Measurements from ENCODE around the gene PNMA3. TPM values are rescaled to one million over a fixed set of nuclear protein-coding genes. Genes with fewer than 3 reads are reported as not detected.
"Not testable (repeated sequence)": the region's sequence is repeated elsewhere in the genome, so short reads cannot be mapped to it uniquely, and the experiment has no call there.

The PNMA3 gene
- total RNA-seq, 1 donor from 2014 or later = 1.4 TPM

GRCh38 chrX:153066402-153066801, 10.1 kb downstream of the PNMA3 start:
- intact Hi-C loops (cut with DNase I); DNase-seq (ENCODE audit: missing footprints); ATAC-seq: not testable (repeated sequence)

- intact Hi-C loops (cut with DNase I); DNase-seq (ENCODE audit: missing footprints): not testable (repeated sequence)
- peak; percentile 75 for ATAC-seq
These were observed 15.8 kb downstream of the PNMA3 start, which contains the start of gene PNMA6A for GRCh38 chrX:153071909-153072583. Gene PNMA6A, plus strand, starts transcription at chrX:153072454. Its CDS starts 609 bp downstream, at chrX:153073063.

- intact Hi-C loops (cut with DNase I); ATAC-seq; DNase-seq (ENCODE audit: missing footprints): not testable (repeated sequence)
These were observed 17.1 kb downstream of the PNMA3 start for GRCh38 chrX:153073331-153073730.

- ATAC-seq (no peak), DNase-seq (ENCODE audit: missing footprints) (no peak)
These were observed 18.1 kb downstream of the PNMA3 start for GRCh38 chrX:153074262-153074899.

GRCh38 chrX:153074935-153075334, 18.7 kb downstream of the PNMA3 start:
- ATAC-seq (no peak), DNase-seq (ENCODE audit: missing footprints) (no peak)
- intact Hi-C loops (cut with DNase I) = no loop called here

More at GRCh38 chrX:153074262-153074899, 18.1 kb downstream of the PNMA3 start:
- intact Hi-C loops (cut with DNase I) = no loop called here

GRCh38 chrX:153075366-153075765, 19.1 kb downstream of the PNMA3 start:
- intact Hi-C loops (cut with DNase I) = no loop called here
- ATAC-seq = no peak
- no peak for DNase-seq (ENCODE audit: missing footprints)

- peak; percentile 83 for ATAC-seq
- intact Hi-C loops (cut with DNase I); DNase-seq (ENCODE audit: missing footprints): not testable (repeated sequence)
These were observed 21.3 kb downstream of the PNMA3 start for GRCh38 chrX:153077437-153078135.

- not testable (repeated sequence) for ATAC-seq
These were observed 27.1 kb downstream of the PNMA3 start for GRCh38 chrX:153083238-153083923.

GRCh38 chrX:153102418-153102817, 46.1 kb downstream of the PNMA3 start:
- intact Hi-C loops (cut with DNase I) = no loop called here
- DNase-seq (ENCODE audit: missing footprints) (no peak), ATAC-seq (no peak)

More at GRCh38 chrX:153083238-153083923, 27.1 kb downstream of the PNMA3 start:
- intact Hi-C loops (cut with DNase I); DNase-seq (ENCODE audit: missing footprints): not testable (repeated sequence)

GRCh38 chrX:153104959-153105358, 48.7 kb downstream of the PNMA3 start:
- ATAC-seq; DNase-seq (ENCODE audit: missing footprints); intact Hi-C loops (cut with DNase I): not testable (repeated sequence)

- ATAC-seq; DNase-seq (ENCODE audit: missing footprints); intact Hi-C loops (cut with DNase I): not testable (repeated sequence)
These were observed 50.0 kb downstream of the PNMA3 start for GRCh38 chrX:153106092-153106801.

Other genes with a start within 250 kb of the PNMA3 start
- 25.1 TPM for gene CETN2, start 225.7 kb upstream of the PNMA3 start, total RNA-seq
- 23.4 TPM for gene NSDHL, start 225.4 kb upstream of the PNMA3 start, total RNA-seq
- 1.9 TPM for gene ZNF185, start 158.4 kb upstream of the PNMA3 start, total RNA-seq
- gene PNMA5, start 62.4 kb upstream of the PNMA3 start, total RNA-seq = not detected
- gene PNMA6A, start 16.0 kb downstream of the PNMA3 start, total RNA-seq = 2.2 TPM
- gene MAGEA1, start 122.8 kb downstream of the PNMA3 start, total RNA-seq = not detected

Data from Right ventricle myocardium inferior (tissue), 1 donor.